GM18858 (cell line): Measurements from ENCODE around the gene YIF1A.
"Not testable (repeated sequence)": the region's sequence is repeated elsewhere in the genome, so short reads cannot be mapped to it uniquely, and the experiment has no call there.

Experiments used
- ATAC-seq: cut with Tn5 transposase; IDR thresholded peaks from one replicate; pipeline ENCODE4 v1.9.1; 2021; ENCODE audit not compliant: unreplicated experiment

The YIF1A gene

DNA sequence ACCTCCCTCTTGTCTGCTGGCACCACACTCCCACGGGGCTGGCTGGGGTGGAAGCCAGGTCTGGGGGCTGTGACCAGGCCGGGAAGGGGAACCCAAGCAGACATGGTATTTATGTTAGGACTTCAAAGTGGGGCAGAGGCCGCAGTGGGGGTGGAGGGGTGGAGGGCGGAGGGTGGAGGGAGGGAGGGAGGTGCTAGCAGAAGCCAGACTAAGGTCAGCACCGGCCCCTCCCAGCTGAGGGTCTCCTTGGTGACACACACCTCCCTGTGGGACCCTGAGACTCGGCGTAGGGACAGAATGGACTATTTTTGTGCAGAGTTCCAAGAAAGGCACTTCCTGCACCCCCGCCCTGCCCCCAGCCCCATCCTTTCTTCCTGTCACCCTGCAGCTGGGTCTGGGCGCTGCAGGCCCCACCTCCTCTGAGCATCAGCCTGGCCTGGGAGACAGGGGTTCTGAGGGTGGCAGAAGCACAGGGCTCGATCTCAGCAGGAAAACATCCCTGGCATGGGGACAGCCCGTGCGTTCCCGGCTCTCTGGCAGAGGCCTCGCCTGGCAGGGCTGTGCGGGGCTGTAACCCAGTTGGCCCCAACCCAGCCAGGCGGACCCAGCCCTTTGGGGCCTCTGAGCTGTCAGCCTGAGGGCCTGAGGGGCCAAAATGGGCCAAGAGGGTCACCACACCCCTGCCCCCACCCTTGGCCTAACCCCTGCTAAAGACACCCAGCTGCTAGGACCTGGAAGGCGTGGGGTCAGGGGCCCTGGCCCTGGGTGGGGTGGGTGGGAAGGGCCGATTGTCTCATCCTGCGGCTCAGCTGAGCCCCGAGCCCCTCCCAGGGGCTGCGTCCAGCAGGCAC is 37.5 kb upstream of the YIF1A start:
- ATAC-seq: no peak

GRCh38 chr11:66325263-66325671 is 36.3 kb upstream of the YIF1A start:
- ATAC-seq: no peak

GRCh38 chr11:66324664-66325063 is 35.7 kb upstream of the YIF1A start:
- ATAC-seq: no peak

DNA sequence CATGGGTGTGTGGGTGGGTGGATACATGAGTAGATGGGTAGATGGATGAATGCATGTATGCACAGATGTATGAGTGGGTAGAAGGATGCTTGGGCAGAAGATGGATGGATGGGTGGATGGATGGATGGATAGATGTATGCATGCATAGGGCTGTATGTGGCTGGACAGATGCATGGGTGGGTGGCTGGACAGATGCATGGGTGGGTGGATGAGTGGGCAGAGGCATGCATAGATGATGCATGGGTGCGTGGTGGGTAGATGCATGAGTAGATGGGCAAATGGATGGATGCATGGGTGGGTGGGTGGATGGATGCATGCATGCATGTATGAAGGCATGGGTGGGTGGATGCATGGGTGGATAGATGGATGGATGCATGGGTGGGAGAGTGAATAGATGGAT is 34.7 kb upstream of the YIF1A start:
- no peak for ATAC-seq

- ATAC-seq: no peak
Measured at GRCh38 chr11:66322732-66323427, 33.9 kb upstream of the YIF1A start.

DNA sequence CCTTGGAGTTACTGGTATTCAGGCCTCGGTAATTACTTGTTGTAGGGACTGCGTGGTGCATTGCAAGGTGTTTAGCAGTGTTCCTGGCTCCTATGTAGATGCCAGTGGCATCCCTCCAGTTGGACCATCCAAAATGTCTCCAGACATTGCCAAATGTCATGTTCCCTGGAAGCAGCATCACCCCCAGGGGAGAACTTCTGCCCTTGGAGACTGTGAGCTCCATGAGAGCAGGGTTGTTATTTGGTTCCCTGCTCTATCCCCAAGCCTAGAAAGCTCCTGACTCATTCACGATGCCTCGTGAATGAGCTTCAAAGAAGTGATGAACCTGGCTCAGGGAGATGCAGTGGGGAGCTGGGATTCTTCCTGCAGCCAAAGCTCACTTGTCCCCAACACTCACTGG is 32.7 kb upstream of the YIF1A start:
- ATAC-seq: no peak

- ATAC-seq: not testable (repeated sequence)
Measured at GRCh38 chr11:66320748-66321147, 31.8 kb upstream of the YIF1A start.

GRCh38 chr11:66320289-66320688 is 31.3 kb upstream of the YIF1A start:
- ATAC-seq: not testable (repeated sequence)

DNA sequence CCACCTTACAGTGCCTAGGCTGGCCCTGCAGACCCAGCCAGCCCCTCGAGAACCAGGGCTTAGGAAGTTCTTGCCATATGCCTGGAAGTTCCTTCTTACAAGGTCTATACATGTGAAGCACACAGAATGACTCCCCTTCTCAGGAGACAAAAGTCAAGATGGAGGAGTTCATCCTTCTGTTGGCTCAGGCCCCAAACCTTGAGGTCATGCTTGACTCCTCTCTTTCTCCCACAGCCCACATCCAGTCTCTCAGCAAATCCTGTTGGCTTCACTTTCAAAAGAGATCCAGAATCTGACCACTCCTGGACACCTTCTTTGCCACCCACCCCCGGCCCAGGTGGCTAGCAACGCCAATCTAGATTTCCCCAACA is 29.6 kb upstream of the YIF1A start:
- ATAC-seq: no peak

DNA sequence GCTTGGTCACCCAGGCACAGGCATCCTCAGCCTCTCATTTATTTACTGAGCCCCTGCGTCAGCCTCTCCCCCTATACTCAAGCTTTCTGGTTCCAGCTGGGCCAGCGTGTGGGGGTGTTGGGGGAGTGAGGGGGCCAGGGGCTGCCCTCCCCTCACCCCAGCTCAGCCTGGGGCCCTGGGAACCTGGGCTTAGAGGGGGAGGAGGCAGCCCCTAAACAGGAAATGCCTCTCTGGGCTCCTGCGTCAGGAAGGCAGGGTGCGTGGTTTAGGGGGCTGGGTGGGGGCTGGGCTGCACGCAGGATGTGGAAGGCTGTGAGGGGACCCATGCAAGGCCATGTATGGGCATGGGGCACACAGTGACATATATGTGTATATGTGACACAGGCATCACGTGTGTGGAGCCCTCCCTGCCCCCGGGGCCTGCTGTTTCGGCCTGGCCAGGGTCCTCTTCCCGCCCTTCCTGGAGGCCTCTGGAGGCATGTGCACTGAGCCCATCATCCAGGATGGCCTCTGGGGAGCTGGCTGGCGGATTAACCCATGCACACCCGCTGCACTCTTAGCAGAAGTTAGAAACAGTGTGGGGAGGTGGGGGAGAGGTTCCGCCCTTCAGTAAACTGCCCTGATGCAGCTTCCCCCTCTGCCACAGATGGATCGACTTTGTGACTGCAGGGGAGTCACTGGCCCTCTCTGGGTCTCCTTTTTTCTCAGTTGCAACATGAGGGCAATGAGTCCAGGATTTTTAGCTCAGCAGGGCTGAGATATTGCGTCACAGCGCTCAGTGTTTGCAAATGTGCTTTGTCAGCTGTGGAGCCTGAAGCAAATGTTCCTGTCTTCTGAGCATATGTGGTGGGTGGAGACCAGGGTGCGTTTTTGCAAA is 29.0 kb upstream of the YIF1A start:
- no peak for ATAC-seq

DNA sequence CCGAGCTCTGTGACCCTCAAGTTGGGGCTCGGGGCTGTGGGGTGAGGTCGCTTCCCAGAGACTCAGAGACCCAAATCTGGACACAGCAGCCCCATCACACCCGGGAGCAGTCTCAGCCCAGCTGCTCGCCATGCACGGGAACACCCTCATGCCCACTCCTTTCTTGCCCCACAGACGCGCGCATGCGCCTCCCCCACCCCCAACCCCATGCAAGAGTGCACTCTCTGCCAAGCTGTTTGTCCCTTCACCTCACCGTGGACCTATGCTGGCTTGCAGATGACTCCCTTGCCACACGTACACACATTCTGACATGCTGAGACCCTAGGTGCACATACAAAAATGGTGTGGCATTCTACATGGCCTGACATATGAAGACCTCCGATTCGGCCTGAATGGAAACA is 28.4 kb upstream of the YIF1A start:
- no peak for ATAC-seq

DNA sequence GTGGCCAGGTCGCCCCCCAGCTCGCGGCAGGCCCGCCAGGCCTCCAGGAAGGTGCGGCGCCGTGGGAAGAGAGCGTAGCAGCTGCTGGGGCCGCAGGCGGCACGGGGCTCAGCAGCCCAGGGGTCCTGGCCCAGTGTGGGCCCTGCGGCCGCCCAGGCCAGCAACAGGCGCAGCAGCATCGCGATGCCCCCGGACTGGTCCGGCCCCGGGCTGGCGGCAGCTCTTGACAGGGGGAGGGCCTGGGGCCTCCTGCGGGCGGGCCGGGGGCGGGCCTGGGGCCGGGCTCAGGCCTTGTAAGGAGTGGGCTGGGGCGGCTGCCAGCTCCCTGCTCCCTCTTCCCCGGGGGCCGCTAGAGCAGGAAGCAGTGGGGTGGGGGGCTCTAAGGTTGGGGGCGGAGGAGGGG is 27.9 kb upstream of the YIF1A start, which contains the start of gene CD248:
CD248 (minus strand) TSS at position 196 of the 403 bp plus-strand sequence; CDS start at position 179, 17 bp downstream.
- no peak for ATAC-seq

- ATAC-seq: no peak
Measured at GRCh38 chr11:66315921-66316811, 27.2 kb upstream of the YIF1A start.

- ATAC-seq: no peak
Measured at GRCh38 chr11:66315498-66315885, 26.5 kb upstream of the YIF1A start.

- no peak for ATAC-seq
Measured at GRCh38 chr11:66314561-66315497, 25.9 kb upstream of the YIF1A start.

DNA sequence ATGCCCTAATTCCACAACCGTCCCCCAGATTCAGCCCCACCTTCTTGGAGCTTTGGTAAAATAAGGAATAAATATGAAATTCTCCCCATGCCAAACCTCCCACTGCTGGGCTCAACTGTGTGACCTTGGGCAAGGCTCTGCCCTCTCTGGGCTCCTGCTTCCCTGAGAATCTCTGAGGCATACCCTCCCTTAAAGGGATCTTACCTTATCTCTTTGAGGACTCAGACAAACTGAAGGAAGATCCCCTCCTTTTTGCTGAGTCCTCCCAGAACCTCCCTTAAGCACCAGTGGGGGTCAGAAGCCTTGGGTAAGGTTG is 25.2 kb upstream of the YIF1A start:
- ATAC-seq: no peak

- no peak for ATAC-seq
Measured at GRCh38 chr11:66313321-66314185, 24.6 kb upstream of the YIF1A start.

DNA sequence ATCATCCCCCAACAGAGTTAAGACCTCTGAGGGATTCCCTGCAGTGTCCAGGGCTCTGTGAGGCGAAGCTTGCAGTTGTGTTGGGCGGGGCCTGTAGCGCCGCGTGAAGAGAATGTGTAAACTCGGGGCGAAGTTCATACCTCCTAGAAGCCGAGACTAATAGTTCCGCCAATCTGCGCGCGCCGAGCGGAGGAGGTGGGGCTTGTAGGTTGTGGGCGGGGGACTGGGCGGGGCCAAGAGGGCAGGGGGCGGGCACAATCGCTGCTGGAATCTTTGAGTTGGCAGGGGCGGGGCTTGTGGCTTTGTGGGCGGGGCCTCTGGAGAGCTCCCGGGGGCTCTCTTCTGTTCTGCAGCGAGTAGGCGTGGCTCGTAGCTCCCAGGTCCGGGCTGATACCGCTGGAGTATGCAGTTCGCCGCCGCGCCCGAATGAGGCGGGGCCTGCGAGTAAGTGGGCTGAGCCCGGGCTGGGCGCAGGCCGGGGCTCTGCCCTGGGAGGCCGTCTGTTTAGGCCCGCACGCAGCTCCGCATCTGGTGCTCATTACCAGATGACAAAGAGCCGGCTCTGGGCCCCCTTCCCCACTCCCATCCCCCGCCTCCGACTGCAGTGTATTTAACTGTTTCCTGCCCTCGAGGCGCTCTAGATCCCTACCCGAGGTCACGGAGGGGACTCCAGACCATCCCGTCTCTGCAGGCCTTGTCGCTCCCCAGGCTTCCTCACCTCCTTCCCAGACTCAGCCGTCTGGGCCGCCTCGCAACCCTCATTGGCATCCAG is 23.8 kb upstream of the YIF1A start:
- ATAC-seq: peak; percentile 35
